DOHH2 (cell line): ENCODE results near the gene SOX11.

Experiments used
- CTCF ChIP-seq: fragments of 200-600 bp; sonication (generic); IDR thresholded peaks from one replicate; pipeline ENCODE4 v1.5.1; 2014; ENCODE audit warnings: antibody characterized with exemption, mild to moderate bottlenecking, low read depth, low read length; ENCODE audit not compliant: poor library complexity, severe bottlenecking
- EZH2phosphoT487 ChIP-seq: fragments of 200-600 bp; sonication (generic); IDR thresholded peaks from 2 replicates; pipeline ENCODE4 v1.6.1; 2017; ENCODE audit warnings: borderline replicate concordance, mild to moderate bottlenecking, antibody characterized with exemption, low read length, moderate library complexity, mixed read lengths

- TF ChIP-seq CTCF (no peak), EZH2phosphoT487 (no peak)
These were observed 11.0 kb downstream of the SOX11 start for GRCh38 chr2:5703166-5703565.
